Breast epithelium (tissue), 3 donors: ENCODE measurements around the gene PDE6A.
"Not testable (repeated sequence)": the region's sequence is repeated elsewhere in the genome, so short reads cannot be mapped to it uniquely, and the experiment has no call there.

ENCODE experiments used
- CTCF ChIP-seq, 3 donors: fragments of 450-650 bp; IDR thresholded peaks; one replicate each; pipeline ENCODE4 v1.5.1; 2016 to 2017; ENCODE audit warnings: antibody characterized with exemption in 3 of 3, mild to moderate bottlenecking in 3 of 3, moderate library complexity in 3 of 3
- POLR2A ChIP-seq: fragments of 450-650 bp; IDR thresholded peaks from one replicate; pipeline ENCODE4 v1.6.1; 2016; ENCODE audit warnings: antibody characterized with exemption, mild to moderate bottlenecking, moderate library complexity

GRCh38 chr5:149882633-149883032, 62.0 kb downstream of the PDE6A start:
- TF ChIP-seq CTCF (IDR thresholded peaks at IDR 0.05); POLR2A: not testable (repeated sequence)
